NCI-H345 treated with DMSO at 0.1 percent for 48 hours (cell line): Measurements from ENCODE around the gene SPEF2.

ENCODE experiments used
- DNase-seq: peaks from one replicate; lab custom pipeline; 2025; ENCODE audit not compliant: unreplicated experiment; lab: John Stamatoyannopoulos, UW

SPEF2 gene

GRCh38 chr5:35717718-35718117 lies 100.1 kb downstream of the SPEF2 start:
- no peak for DNase-seq

- DNase-seq, result no peak
Measured at GRCh38 chr5:35735718-35736117, 118.1 kb downstream of the SPEF2 start.

GRCh38 chr5:35736280-35736679 lies 118.6 kb downstream of the SPEF2 start:
- no peak for DNase-seq

DNA sequence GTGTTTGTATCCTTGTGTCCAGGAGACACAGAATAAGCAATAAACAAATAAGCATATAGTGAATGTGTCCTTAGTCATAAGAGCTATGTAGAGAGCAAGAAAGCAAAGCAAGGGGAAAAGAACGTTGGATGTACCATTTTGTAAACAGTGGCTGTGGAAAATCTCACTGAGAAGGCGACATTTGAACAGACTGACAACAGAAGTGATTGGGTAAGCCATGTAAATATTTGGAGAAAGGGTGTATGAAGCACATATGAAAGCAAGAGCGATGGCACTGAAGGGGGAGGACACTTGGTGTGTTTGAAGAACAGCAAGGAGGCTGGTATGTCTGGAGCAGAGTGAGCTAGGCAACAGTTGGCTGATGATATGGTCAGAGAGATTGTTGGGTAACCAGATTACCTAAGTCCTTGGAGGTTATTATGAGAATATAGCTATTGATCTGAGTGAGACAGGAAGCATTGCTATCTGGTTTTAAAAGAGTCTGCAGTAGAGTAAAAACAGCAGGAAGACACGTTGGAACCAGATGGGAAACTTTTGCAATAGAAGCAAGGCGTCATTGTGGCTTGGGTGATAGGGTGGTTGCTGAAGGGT lies 123.6 kb downstream of the SPEF2 start:
- DNase-seq, result no peak

GRCh38 chr5:35741971-35742370 lies 124.3 kb downstream of the SPEF2 start:
- no peak for DNase-seq

DNA sequence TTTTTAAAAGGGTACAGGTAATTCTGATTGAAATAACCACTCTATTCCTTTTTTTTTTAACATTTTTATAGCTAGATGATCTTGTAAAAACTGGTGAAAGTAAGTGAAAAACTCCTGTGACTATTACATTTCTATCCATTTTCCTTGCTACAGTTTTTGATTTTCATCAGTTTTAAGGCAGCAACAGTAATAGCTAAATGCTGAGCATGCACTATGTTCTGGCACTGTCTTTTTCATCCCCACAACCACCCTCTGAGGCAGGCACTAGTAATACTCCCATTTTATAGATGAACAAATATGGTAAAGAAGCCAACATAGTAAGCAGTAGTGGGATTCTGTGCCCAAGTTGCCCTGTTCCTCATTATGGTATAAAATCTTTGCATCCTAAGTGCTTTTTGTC lies 126.0 kb downstream of the SPEF2 start:
- DNase-seq, result no peak

DNA sequence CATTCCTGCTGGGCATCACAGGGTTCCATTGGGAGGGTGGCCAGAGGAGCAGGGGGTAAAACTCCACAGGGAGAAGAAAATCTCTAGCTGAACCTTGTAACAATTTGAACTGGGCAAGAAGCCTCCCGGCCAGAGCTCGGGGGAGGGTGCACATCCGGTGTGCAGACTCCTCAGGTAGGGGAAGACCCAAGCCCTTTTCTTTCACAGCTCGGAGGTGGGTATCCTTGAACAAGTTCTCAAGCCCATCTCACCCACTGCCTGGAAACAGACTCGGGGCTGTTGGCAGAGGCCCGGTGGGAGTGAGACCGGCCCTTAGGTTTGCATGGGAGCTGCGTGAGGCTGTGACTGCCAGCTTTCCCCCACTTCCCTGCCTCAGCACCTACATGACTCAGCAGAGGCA lies 127.5 kb downstream of the SPEF2 start:
- DNase-seq, result no peak

DNA sequence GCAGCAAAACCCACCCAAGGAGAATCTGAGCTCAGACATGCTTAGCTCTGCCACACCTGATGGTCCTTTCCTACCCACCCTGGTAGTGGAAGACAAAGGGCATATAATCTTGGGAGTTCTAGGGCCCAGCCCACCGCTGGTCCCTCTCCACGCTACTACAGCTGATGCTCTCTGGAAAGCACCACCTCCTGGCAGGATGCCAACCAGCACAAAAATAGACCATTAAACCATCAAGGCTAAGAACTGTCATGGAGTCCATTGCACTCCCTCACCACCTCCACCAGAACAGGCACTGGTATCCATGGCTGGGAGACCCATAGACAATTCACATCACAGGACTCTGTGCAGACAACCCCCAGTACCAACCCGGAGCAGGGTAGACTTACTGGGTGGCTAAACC lies 128.0 kb downstream of the SPEF2 start:
- no peak for DNase-seq

GRCh38 chr5:35752012-35752411 lies 134.3 kb downstream of the SPEF2 start:
- no peak for DNase-seq

- no peak for DNase-seq
Measured at GRCh38 chr5:35753500-35753899, 135.8 kb downstream of the SPEF2 start.

- DNase-seq, result no peak
Measured at GRCh38 chr5:35754481-35754880, 136.8 kb downstream of the SPEF2 start.

DNA sequence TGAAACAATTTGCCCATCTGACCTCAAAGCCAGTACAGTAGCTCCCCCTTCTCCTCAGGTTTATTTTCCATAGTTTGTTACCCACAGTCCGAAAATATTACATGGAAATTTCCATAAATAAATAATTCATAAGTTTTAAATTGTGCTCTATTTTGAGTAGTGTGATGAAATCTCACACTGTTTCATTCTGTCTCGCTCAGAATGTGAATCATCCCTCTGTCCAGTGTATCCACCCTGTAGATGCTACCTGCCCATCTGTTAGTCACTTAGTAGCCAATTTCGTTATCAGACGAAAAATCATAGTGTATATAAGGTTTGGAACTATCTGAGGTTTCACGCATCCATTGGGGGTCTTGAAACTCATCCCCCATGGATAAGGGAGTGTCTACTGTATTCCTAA lies 138.3 kb downstream of the SPEF2 start:
- DNase-seq, result no peak

- no peak for DNase-seq
Measured at GRCh38 chr5:35758151-35758724, 140.6 kb downstream of the SPEF2 start.

GRCh38 chr5:35761541-35761940 lies 143.9 kb downstream of the SPEF2 start:
- DNase-seq, result no peak

GRCh38 chr5:35762368-35762767 lies 144.7 kb downstream of the SPEF2 start:
- no peak for DNase-seq

- DNase-seq, result no peak
Measured at GRCh38 chr5:35765921-35766320, 148.3 kb downstream of the SPEF2 start.

- DNase-seq, result no peak
Measured at GRCh38 chr5:35771300-35771699, 153.6 kb downstream of the SPEF2 start.

DNA sequence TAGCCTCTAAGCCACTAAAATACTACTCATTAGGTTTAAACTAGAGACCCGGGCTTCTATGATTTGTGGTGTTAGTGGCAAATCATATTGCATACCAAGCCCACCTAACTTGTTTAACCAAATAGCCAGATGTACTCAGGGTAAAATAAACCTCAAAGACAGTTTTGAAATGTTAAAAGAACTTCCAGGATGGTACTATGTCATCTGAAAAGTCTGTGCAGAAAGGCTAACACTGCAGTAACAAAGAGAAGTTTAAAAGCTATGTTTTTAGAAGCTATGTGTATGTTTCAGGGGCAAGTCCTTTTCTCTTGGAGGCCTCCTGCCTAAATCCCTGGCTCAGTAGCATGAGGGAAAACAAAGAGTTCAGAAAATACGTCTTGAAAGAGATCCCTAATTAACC lies 154.2 kb downstream of the SPEF2 start:
- DNase-seq, result no peak

DNA sequence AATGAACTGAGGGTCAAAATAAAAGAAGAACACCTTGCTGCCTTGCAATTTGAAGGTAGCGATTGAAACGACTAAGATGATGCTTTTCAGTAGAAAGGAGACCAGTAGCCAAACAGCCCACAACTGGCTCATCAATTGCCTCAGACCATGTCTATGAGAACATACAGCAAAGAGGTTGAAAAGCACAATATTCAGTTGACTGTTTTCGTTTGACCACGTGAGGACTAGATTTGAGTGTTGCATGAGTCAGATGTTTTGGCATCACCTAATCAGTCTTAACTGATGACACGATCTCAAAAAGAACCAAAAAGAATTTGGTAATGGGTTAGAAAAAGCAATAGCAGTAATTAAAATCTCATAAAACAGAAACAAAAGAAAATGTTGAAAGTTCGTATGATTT lies 156.3 kb downstream of the SPEF2 start:
- DNase-seq, result no peak

GRCh38 chr5:35776757-35777156 lies 159.1 kb downstream of the SPEF2 start:
- DNase-seq, result no peak

DNA sequence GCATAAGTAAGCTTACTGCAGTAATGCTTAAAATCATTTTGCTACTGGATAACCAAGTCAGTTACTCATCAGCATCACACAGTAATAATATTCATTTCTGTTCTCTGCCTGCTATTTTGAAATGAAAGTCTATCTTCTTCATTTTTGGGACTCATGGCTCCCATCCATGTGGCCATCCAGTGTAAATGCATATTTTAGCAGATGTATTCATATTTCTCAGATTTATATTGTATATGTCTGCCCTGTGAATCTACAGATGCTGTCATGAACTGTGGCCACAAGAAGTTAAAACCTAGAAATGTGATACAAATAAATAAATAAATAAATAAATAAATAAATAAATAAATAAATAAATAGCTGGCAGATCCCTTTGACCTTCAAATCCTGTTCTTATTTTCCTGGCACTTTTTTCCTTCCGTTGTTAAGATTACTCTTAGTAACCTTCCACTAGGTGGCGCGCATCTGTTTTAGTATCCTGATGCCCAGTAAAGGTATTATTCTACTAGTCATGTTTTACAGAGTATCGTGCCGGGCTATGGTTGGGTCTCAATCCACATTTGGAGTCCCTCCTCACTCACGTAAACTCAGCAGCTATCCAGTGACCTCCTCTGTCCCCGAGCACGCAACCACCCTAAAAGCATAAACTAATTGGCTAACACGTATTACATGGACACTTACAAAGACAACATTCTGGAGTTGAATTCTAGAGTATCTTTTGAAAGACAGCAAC lies 159.9 kb downstream of the SPEF2 start:
- DNase-seq, result peak; percentile 32

DNA sequence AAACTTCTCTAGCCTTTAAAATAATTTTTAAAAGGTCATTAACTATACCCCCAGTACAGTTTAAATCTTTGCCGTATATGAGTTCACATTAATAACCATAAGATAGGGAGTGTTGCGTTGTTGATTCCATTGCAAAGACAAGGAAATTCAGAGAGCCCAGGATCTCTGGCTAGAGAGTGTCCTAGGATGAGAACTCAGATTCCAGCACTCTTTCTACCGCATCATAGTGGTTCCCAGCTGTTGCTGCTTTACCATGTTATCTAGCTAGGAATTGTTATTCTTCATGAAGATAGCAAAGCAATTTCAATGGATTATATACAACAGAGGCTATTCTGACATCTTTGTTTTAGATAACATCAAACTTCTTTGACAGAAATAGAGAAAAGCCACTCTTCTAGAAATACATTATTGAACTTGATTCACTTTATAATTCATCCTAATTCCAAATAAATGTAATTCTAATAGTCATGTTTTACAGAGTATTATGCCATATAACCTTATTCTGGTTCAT lies 160.7 kb downstream of the SPEF2 start:
- DNase-seq, result no peak
